Suprapubic skin (tissue), 4 donors: ENCODE measurements around the gene INPP4B. TPM values are rescaled to one million over a fixed set of nuclear protein-coding genes. Genes with fewer than 3 reads are reported as not detected.

Source experiments
- DNase-seq, 2 donors: peaks; one replicate each; pipeline ENCODE4 v3.0.0-alpha.2; 2019; ENCODE audit warnings: low spot score in 2 of 2
- H3K27ac ChIP-seq: fragments of 200-600 bp; sonication (generic); one replicate; pipeline ENCODE4 v1.5.1; 2019
- H3K27me3 ChIP-seq: fragments of 200-600 bp; sonication (generic); one replicate; pipeline ENCODE4 v1.5.1; 2019
- H3K36me3 ChIP-seq: fragments of 200-600 bp; sonication (generic); one replicate; pipeline ENCODE4 v1.5.1; 2019
- H3K4me1 ChIP-seq: fragments of 200-600 bp; sonication (generic); one replicate; pipeline ENCODE4 v1.5.1; 2019
- H3K4me3 ChIP-seq: fragments of 200-600 bp; sonication (generic); one replicate; pipeline ENCODE4 v1.5.1; 2019; ENCODE audit warnings: mild to moderate bottlenecking
- H3K9me3 ChIP-seq: fragments of 200-600 bp; sonication (generic); one replicate; pipeline ENCODE4 v1.5.1; 2019
- EP300 ChIP-seq: sonication (generic); formaldehyde crosslinking; IDR thresholded peaks from one replicate; pipeline ENCODE4 v1.6.1; 2017; ENCODE audit warnings: antibody characterized with exemption
- POLR2A ChIP-seq, 2 donors: fragments of 450-650 bp; IDR thresholded peaks; one replicate each; pipeline ENCODE4 v1.6.1; 2017; ENCODE audit warnings: antibody characterized with exemption in 2 of 2, mild to moderate bottlenecking in 2 of 2, moderate library complexity in 2 of 2
- POLR2AphosphoS5 ChIP-seq, 3 donors: sonication (generic); formaldehyde crosslinking; IDR thresholded peaks; one replicate each; pipeline ENCODE4 v1.6.1; 2017; ENCODE audit warnings: antibody characterized with exemption in 3 of 3
- WGBS: methylation state at CpG from one replicate; pipeline ENCODE4 v1.1.5; 2018; 5-methylcytosine and 5-hydroxymethylcytosine counted together
- total RNA-seq, 4 donors: library from RNA; depleted of rRNA; stranded (reverse); fragments of >200 nt; gene quantifications; one replicate each; pipeline ENCODE4 v1.1.0, GENCODE V29; 2016
- TF ChIP-seq, protein P1 (sequence below), 2 donors: fragments of 200-600 bp in 1 of 2; fragments of 450-650 bp in 1 of 2; sonication (generic) in 1 of 2; IDR thresholded peaks; one replicate each; pipeline ENCODE4 v1.5.1; 2016 to 2019; ENCODE audit warnings: antibody characterized with exemption in 2 of 2, mild to moderate bottlenecking in 1 of 2, moderate library complexity in 1 of 2

Gene INPP4B
- total RNA-seq, 4 donors from 2014 or later: 12.4 to 27.4 (median 17.4) TPM

DNA sequence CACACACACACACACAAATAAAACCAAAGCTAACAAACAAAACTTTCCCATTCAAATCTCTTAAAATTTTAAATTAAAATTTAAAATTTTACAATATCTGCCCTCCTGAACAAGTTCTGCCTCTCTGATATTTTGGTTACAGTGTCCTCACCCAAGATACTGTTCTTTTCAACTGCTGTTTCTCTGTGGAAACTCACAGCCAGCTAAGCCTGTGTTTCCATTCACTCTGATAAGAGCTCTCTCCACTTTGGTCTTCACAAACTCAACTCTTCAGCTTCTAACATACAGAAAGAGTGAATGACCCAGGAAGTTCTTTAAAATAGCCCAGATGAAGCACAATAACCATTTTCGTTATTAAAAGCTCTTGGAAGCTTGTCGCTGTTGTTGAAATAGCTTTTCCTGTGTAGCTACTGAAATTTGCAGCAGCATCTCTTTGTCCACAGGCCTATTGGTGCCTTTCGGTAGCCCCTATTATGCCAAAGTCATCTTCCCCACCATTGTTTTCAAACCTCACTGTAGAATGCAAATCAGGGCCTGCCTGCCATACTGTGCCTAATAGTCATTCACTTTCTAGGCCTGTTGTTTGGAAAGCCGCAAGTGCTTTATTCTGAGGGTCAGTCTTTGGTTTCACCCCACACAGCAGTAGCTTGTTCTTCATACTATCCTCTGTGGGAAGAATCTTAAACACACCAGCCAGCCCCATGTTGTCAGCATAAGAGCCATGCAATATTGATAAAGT, 19.4 kb downstream of the INPP4B start:
- WGBS: 95% methylated on average over 4 of the region's 4 CpGs
- Histone ChIP-seq H3K36me3 (no peaks in the 10 kb centered on the region), H3K27me3 (no peaks in the 10 kb centered on the region), H3K4me3 (no peak overlapping the region), H3K27ac (no peak overlapping the region), H3K4me1 (no peaks in the 10 kb centered on the region), H3K9me3 (no peaks in the 10 kb centered on the region)
- TF ChIP-seq, protein P1, sequence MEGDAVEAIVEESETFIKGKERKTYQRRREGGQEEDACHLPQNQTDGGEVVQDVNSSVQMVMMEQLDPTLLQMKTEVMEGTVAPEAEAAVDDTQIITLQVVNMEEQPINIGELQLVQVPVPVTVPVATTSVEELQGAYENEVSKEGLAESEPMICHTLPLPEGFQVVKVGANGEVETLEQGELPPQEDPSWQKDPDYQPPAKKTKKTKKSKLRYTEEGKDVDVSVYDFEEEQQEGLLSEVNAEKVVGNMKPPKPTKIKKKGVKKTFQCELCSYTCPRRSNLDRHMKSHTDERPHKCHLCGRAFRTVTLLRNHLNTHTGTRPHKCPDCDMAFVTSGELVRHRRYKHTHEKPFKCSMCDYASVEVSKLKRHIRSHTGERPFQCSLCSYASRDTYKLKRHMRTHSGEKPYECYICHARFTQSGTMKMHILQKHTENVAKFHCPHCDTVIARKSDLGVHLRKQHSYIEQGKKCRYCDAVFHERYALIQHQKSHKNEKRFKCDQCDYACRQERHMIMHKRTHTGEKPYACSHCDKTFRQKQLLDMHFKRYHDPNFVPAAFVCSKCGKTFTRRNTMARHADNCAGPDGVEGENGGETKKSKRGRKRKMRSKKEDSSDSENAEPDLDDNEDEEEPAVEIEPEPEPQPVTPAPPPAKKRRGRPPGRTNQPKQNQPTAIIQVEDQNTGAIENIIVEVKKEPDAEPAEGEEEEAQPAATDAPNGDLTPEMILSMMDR (IDR thresholded peaks at IDR 0.05): no peak
- TF ChIP-seq POLR2A (IDR thresholded peaks at IDR 0.05) (no peak), EP300 (no peak), POLR2AphosphoS5 (IDR thresholded peaks at IDR 0.05) (no peak)
- DNase-seq: no peak

DNA sequence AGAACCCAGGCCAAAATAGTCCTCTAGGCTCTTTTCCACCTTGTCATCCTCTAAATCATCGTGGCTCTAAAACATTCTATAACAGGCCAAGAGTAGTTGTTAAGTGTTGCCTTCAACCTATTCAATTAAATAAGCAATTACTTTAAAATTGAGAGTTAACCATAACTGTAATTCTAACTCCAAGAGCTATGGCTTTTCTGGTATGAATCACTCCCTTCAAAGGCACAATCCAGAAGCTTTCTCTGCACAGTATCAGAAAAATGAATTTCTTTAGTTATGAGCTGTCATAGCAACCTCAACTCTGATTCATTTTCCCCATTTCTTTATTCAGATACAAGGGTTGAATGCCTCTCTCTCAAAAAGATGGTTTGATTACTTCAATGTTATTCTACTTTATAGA, 21.7 kb downstream of the INPP4B start:
- no peak for DNase-seq
- Histone ChIP-seq H3K36me3 (no peaks in the 10 kb centered on the region), H3K4me3 (no peak overlapping the region), H3K9me3 (no peaks in the 10 kb centered on the region), H3K4me1 (no peaks in the 10 kb centered on the region), H3K27me3 (no peaks in the 10 kb centered on the region), H3K27ac (no peak overlapping the region)
- TF ChIP-seq, protein P1 (IDR thresholded peaks at IDR 0.05): no peak
- TF ChIP-seq POLR2A (IDR thresholded peaks at IDR 0.05) (no peak), POLR2AphosphoS5 (IDR thresholded peaks at IDR 0.05) (no peak), EP300 (no peak)
- WGBS: 81% methylated on average over 1 of the region's 1 CpG

DNA sequence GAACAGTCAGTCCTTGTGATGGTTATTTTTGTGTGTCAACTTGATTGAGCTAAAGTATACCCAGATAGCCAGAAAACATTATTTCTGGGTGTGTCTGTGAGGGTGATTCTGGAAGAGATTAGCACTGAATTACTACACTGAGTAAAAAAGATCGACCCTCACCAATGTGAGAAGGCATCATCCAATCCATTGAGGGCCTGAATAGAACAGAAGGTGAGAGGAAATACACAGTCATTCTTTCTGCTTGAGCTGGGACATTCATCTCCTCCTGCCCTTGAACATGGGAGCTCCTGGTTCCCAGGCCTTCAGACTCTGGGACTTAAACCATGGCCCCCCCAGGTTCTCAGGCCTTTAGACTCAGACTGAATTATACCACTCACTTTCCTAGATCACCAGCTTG, 22.3 kb downstream of the INPP4B start:
- Histone ChIP-seq H3K4me3 (no peak overlapping the region), H3K27me3 (no peaks in the 10 kb centered on the region), H3K36me3 (no peaks in the 10 kb centered on the region), H3K27ac (no peak overlapping the region), H3K9me3 (no peaks in the 10 kb centered on the region), H3K4me1 (no peaks in the 10 kb centered on the region)
- DNase-seq: no peak
- TF ChIP-seq EP300: no peak
- no peak for TF ChIP-seq POLR2A (IDR thresholded peaks at IDR 0.05)
- TF ChIP-seq, protein P1 (IDR thresholded peaks at IDR 0.05): no peak
- TF ChIP-seq POLR2AphosphoS5 (IDR thresholded peaks at IDR 0.05): no peak
- 92% methylated on average over 1 of the region's 1 CpG for WGBS

DNA sequence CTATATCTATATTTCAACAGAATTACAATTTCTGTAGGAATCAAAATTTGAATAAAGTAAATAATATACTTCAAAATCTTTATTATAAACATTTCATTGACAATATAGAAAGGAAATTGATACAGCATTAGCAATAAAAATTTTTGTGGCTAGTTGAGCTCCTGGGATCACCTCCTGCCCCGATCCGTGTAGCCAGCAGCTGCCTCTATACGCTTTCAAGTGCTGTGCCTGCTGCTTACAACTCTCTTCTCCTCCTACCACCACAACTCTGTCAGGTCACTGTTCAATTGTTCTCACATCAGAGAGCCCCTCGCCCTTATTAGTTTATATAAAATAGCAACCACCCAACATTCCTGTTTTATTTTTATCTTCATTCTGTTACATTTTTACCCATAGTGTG, 27.6 kb downstream of the INPP4B start:
- DNase-seq: no peak

DNA sequence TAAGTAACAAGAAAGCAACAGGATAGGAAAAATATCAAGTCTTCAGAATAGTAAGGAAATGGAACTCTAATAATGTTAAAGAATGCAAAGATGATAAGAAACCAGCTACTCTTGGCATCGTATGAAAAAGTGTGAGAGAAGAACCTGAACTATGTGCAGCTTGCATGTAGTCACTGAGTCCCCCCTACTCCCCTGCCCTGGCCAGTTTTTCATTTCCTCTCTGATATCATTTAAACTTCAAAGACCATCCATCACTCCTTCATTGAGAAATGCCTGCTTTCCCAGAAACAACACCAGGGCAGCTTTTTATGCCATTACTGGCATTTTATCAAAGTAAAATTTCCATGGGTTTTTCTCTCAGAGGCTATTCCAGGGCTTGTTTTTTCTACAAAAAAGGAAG, 28.1 kb downstream of the INPP4B start:
- Histone ChIP-seq H3K27me3 (no peaks in the 10 kb centered on the region), H3K9me3 (no peaks in the 10 kb centered on the region), H3K36me3 (no peaks in the 10 kb centered on the region), H3K27ac (no peak overlapping the region), H3K4me1 (peaks cover 3% of the 10 kb centered on the region), H3K4me3 (no peak overlapping the region)
- TF ChIP-seq, protein P1 (IDR thresholded peaks at IDR 0.05): no peak
- TF ChIP-seq POLR2A (IDR thresholded peaks at IDR 0.05) (no peak), EP300 (no peak), POLR2AphosphoS5 (IDR thresholded peaks at IDR 0.05) (no peak)
- no peak for DNase-seq
- WGBS: 14% methylated on average over 1 of the region's 1 CpG

More for the DNA sequence above, 27.6 kb downstream of the INPP4B start:
- peaks cover 3% of the 10 kb centered on the region for H3K4me1 ChIP-seq
- TF ChIP-seq EP300: no peak
- 82% methylated on average over 4 of the region's 4 CpGs for WGBS
- no peaks in the 10 kb centered on the region for H3K36me3 ChIP-seq
- H3K27ac ChIP-seq: no peak overlapping the region
- H3K9me3 ChIP-seq: no peaks in the 10 kb centered on the region
- no peaks in the 10 kb centered on the region for H3K27me3 ChIP-seq
- no peak overlapping the region for H3K4me3 ChIP-seq
